RWPE2 (cell line): ENCODE data around the gene PTP4A2.

ENCODE experiments used
- ATAC-seq: fragments of 200-7000 bp; cut with Tn5 transposase; 3 replicates; pipeline ENCODE4 v1.9.1; 2021; ENCODE audit warnings: low read depth
- DNase-seq: peaks from one replicate; pipeline ENCODE4 v3.0.0-alpha.2; 2020; ENCODE audit warnings: low spot score
- H3K27ac ChIP-seq: fragments of 450-650 bp; 2 replicates; pipeline ENCODE4 v1.5.1; 2017; ENCODE audit warnings: mild to moderate bottlenecking; ENCODE audit not compliant: poor library complexity, severe bottlenecking
- H3K27me3 ChIP-seq: fragments of 250-450 bp; sonication (Bioruptor Pico); 2 replicates; pipeline ENCODE4 v1.5.1; 2021; ENCODE audit warnings: mild to moderate bottlenecking, moderate library complexity; ENCODE audit not compliant: insufficient read depth, poor library complexity, severe bottlenecking
- H3K36me3 ChIP-seq: fragments of 250-450 bp; sonication (Bioruptor Pico); 2 replicates; pipeline ENCODE4 v1.5.1; 2020; ENCODE audit warnings: low read depth, mild to moderate bottlenecking, moderate library complexity
- H3K4me1 ChIP-seq: fragments of 250-450 bp; sonication (Bioruptor Pico); 2 replicates; pipeline ENCODE4 v1.5.1; 2021; ENCODE audit warnings: mild to moderate bottlenecking, moderate library complexity; ENCODE audit not compliant: insufficient read depth, poor library complexity, severe bottlenecking
- H3K4me3 ChIP-seq: fragments of 250-450 bp; sonication (Bioruptor Pico); 2 replicates; pipeline ENCODE4 v1.5.1; 2021; ENCODE audit warnings: mild to moderate bottlenecking, moderate library complexity; ENCODE audit not compliant: severe bottlenecking
- H3K9me3 ChIP-seq: fragments of 250-450 bp; sonication (Bioruptor Pico); 2 replicates; pipeline ENCODE4 v1.5.1; 2021; ENCODE audit warnings: mild to moderate bottlenecking, moderate library complexity; ENCODE audit not compliant: severe bottlenecking
- CTCF ChIP-seq: fragments of 450-650 bp; IDR thresholded peaks from one replicate; pipeline ENCODE4 v1.5.1; 2017; ENCODE audit warnings: mild to moderate bottlenecking, moderate library complexity; ENCODE audit not compliant: poor library complexity, severe bottlenecking

The PTP4A2 gene

GRCh38 chr1:31938184-31938975 lies at the start of gene PTP4A2:
Gene PTP4A2, minus strand, starts transcription at chr1:31938368. Its CDS starts 19,303 bp downstream, at chr1:31919065.
- no peaks in the 10 kb centered on the region for H3K27me3 ChIP-seq
- no peaks in the 10 kb centered on the region for H3K9me3 ChIP-seq
- DNase-seq (peak; percentile 95), ATAC-seq (peak; percentile 75)
- peak; percentile 91 for TF ChIP-seq CTCF
- H3K36me3 ChIP-seq = peaks cover 8% of the 10 kb centered on the region; the same call in 1 of the 2 replicates
- H3K27ac ChIP-seq = peak within 1 kb of the TSS; percentile 95
- peaks cover 42% of the 10 kb centered on the region for H3K4me1 ChIP-seq
- peak within 1 kb of the TSS; percentile 99 for H3K4me3 ChIP-seq

GRCh38 chr1:31987135-31987619 lies 49.0 kb upstream of the PTP4A2 start:
- DNase-seq = no peak
- Histone ChIP-seq H3K4me3 (no peak overlapping the region), H3K27me3 (no peaks in the 10 kb centered on the region), H3K9me3 (no peaks in the 10 kb centered on the region), H3K4me1 (no peaks in the 10 kb centered on the region), H3K27ac (no peak overlapping the region), H3K36me3 (no peaks in the 10 kb centered on the region)
- no peak for TF ChIP-seq CTCF
- no peak for ATAC-seq

- DNase-seq = no peak
- Histone ChIP-seq H3K27me3 (no peaks in the 10 kb centered on the region), H3K9me3 (no peaks in the 10 kb centered on the region), H3K4me3 (no peak overlapping the region), H3K27ac (peak overlapping the region; percentile 14), H3K4me1 (no peaks in the 10 kb centered on the region), H3K36me3 (no peaks in the 10 kb centered on the region)
- no peak for TF ChIP-seq CTCF
- ATAC-seq = peak; percentile 15; the same call in 1 of the 3 replicates
Measured at GRCh38 chr1:31985430-31985829, 47.3 kb upstream of the PTP4A2 start.

- no peak for DNase-seq
Measured at GRCh38 chr1:31984419-31985347, 46.5 kb upstream of the PTP4A2 start.

More at GRCh38 chr1:31984419-31985347, 46.5 kb upstream of the PTP4A2 start:
- TF ChIP-seq CTCF = no peak
- H3K9me3 ChIP-seq = no peaks in the 10 kb centered on the region
- no peaks in the 10 kb centered on the region for H3K36me3 ChIP-seq
- H3K27me3 ChIP-seq = no peaks in the 10 kb centered on the region
- no peaks in the 10 kb centered on the region for H3K4me1 ChIP-seq
- peak overlapping the region; percentile 14 for H3K27ac ChIP-seq
- H3K4me3 ChIP-seq = no peak overlapping the region
- peak; percentile 74 for ATAC-seq
